Activated CD8-positive, alpha-beta memory T cell treated with anti-CD3 and anti-CD28 coated beads for 24 hours (primary cell): Measurements from ENCODE around the gene FEM1A.
"Not testable (repeated sequence)": the region's sequence is repeated elsewhere in the genome, so short reads cannot be mapped to it uniquely, and the experiment has no call there.

ENCODE experiments used
- DNase-seq: peaks from one replicate; pipeline ENCODE4 v3.0.0-alpha.2; 2020

Gene FEM1A

GRCh38 chr19:4814625-4815425, 23.3 kb downstream of the FEM1A start:
- DNase-seq, result no peak

- DNase-seq, result peak; percentile 88
Observed at GRCh38 chr19:4815426-4816201, 24.1 kb downstream of the FEM1A start.

GRCh38 chr19:4816202-4816949, 24.8 kb downstream of the FEM1A start:
- DNase-seq, result no peak

GRCh38 chr19:4816950-4817278, 25.4 kb downstream of the FEM1A start:
- no peak for DNase-seq

- DNase-seq, result no peak
Observed at GRCh38 chr19:4817467-4818277, 26.1 kb downstream of the FEM1A start.

- no peak for DNase-seq
Observed at GRCh38 chr19:4821265-4821664, 29.7 kb downstream of the FEM1A start.

- not testable (repeated sequence) for DNase-seq
Observed at GRCh38 chr19:4822354-4822753, 30.8 kb downstream of the FEM1A start.

- DNase-seq, result no peak
Observed at GRCh38 chr19:4823577-4823976, 32.0 kb downstream of the FEM1A start.

- no peak for DNase-seq
Observed at GRCh38 chr19:4829001-4829712, 37.6 kb downstream of the FEM1A start.

GRCh38 chr19:4830332-4830731, 38.8 kb downstream of the FEM1A start:
- no peak for DNase-seq

GRCh38 chr19:4830768-4831265, 39.3 kb downstream of the FEM1A start:
- peak; percentile 61 for DNase-seq

- peak; percentile 89 for DNase-seq
Observed at GRCh38 chr19:4831304-4831978, 39.9 kb downstream of the FEM1A start, which contains the start of gene TICAM1. TSS of gene TICAM1 (minus strand) at chr19:4831712. CDS start at chr19:4818377, 13,335 bp downstream.

GRCh38 chr19:4831979-4832340, 40.4 kb downstream of the FEM1A start:
- DNase-seq, result not testable (repeated sequence)

- no peak for DNase-seq
Observed at GRCh38 chr19:4832776-4833175, 41.2 kb downstream of the FEM1A start.

- DNase-seq, result no peak
Observed at GRCh38 chr19:4839192-4839591, 47.7 kb downstream of the FEM1A start.

GRCh38 chr19:4843647-4843965, 52.1 kb downstream of the FEM1A start:
- DNase-seq, result no peak

- DNase-seq, result no peak
Observed at GRCh38 chr19:4844348-4845179, 53.0 kb downstream of the FEM1A start.

GRCh38 chr19:4845975-4846374, 54.4 kb downstream of the FEM1A start:
- DNase-seq, result not testable (repeated sequence)

- DNase-seq, result no peak
Observed at GRCh38 chr19:4847190-4847973, 55.8 kb downstream of the FEM1A start.

- no peak for DNase-seq
Observed at GRCh38 chr19:4849019-4849418, 57.5 kb downstream of the FEM1A start.
